Pulmonary artery endothelial cell (primary cell): ENCODE measurements around the gene PHOSPHO1. TPM values are rescaled to one million over a fixed set of nuclear protein-coding genes. Genes with fewer than 3 reads are reported as not detected.
"Not testable (repeated sequence)": the region's sequence is repeated elsewhere in the genome, so short reads cannot be mapped to it uniquely, and the experiment has no call there.

ENCODE experiments used
- DNase-seq: peaks from one replicate; pipeline ENCODE4 v3.0.0-alpha.2; 2011; ENCODE audit warnings: low read depth, low spot score
- total RNA-seq: library from RNA; depleted of rRNA; stranded (reverse); fragments of >200 nt; gene quantifications from 2 replicates; pipeline ENCODE4 v1.2.3, GENCODE V29; 2014

The PHOSPHO1 gene
- 0.07 and 0.18 TPM in 2 replicates for total RNA-seq

DNA sequence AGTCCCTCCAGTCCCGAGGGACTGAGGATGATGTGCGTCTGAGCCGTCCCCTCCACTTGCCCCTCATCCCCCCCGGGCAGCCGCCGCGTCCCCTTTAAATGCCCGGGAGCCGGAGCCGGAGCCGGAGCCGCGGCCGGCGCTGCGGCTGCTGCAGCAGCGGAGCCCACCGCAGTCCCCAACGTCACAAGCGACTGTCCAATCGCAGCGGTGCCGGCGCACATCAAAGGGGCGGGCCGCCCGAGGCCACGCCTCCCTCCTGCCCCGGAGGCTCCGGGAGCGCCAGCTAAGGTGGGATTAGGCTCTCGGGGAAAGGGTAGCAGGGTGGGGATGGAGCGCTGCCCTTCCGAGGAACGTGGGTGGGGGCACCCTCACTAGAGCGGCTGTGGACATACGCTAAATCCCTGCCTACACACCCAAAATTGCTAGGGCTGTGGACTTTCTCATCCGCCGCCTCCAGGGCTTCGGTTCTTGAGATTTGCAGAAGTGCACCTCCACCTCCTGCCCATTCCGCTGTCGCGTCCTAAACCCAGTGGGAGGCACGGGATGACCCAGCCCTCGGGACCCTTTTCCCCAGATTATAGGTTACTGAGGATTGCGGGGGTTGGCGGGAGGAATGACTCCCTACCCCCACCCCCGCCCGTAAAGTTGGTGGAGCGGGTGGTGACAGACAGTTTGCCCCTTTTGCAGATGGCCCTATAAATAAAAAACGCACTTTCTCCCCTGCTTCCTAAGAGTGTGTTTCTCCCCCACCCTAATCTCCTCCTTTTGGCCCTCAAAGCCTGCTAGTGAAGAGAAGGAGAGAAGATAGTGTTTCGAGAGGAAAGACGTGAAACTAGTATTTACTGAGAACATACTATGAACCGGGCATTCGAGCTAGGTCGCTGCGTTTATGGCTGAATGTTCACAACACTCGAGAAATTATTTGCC, at the start of gene PHOSPHO1:
TSS of gene PHOSPHO1 (minus strand) at position 152 of the 927 bp plus-strand sequence. CDS start 4,096 bp downstream, outside the sequence.
- peak; percentile 37 for DNase-seq

- no peak for DNase-seq
These were observed 49.5 kb upstream of the PHOSPHO1 start for GRCh38 chr17:49280061-49280460.

DNA sequence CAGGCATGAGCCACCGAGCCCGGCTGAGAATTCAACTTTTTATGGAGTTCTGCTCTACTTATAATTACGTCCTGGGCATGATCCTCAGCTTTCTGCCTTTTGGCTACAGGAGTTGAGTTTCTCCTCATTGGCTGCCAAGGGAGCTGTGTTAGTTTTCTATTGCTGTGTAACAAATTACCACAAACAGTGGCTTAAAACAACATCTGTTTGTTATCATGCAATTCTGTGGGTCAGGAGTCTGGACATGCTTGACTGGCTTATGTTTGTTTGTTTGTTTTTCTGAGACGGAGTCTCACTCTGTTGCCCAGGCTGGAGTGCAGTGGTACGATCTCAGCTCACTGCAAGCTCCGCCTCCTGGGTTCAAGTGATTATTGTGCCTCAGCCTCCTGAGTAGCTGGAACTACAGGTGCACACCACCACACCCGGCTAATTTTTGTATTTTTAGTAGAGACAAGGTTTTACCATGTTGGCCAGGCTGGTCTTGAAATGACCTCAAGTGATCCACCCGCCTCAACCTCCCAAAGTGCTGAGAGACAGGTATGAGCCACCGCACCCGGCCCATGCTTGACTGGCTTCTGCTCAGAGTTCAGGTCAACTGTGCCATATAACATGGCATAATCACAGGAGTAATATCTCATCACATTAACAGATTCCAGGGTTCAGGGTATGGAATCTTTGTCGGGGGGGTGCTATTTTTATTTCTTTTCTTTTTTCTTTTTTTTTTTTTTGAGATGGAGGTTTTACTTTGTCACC, 48.9 kb upstream of the PHOSPHO1 start:
- DNase-seq = not testable (repeated sequence)

GRCh38 chr17:49278076-49278475, 47.5 kb upstream of the PHOSPHO1 start:
- DNase-seq = no peak

- DNase-seq = no peak
These were observed 47.1 kb upstream of the PHOSPHO1 start for GRCh38 chr17:49277638-49278037.

DNA sequence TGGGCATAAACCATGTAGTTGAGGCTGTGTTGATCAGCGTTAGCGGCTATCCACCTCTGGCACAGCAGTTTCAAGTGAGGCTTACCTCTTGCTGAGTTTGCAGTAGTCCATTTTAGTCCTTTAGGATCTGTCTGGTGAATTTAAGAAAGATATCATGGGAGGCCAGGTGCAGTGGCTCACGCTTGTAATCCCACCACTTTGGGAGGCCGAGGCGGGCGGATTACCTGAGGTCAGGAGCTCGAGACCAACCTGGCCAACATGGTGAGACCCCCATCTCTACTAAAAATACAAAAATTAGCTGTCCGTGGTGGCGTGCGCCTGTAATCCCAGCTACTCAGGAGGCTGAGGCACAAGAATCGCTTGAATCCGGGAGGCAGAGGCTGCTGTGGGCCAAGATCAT, 45.4 kb upstream of the PHOSPHO1 start:
- DNase-seq = not testable (repeated sequence)

DNA sequence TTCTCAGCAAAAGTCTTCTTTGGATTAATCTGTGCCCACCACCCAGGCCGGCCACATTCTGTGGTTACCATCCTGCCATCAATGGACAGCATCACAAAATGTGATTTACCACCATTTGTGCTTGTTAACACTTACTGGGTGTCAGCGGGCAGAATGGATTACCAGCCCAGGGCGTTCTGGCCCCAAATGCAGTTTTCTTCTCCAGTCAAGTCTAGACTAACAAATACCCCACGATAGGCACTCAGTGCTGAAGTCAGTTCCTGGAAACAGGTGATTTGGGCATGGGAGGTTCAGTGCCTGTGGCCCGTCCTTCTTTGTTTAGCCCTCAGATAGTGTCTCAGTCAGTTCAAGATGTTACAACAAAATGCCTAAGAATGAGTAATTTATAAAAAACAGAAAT, 38.8 kb upstream of the PHOSPHO1 start:
- DNase-seq = no peak

DNA sequence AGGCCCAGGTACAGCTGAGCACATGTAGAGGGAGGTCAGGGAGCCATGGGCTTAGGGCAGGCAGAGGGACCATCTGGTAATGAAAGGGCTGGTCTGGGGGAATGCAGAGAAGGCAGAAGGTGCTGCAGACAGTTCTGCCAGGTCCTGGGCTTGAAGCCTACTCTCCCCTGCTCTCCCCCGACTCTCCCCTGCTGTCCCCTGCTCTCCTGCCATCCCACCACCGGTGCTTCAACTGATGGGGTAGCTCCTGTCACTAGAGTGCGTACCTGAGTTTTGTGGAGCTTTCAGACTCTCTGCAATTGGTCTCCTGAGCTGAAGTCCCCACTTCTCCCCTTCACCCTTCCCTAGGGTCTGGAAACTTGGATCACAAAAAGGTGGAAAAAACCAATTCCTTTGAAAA, 37.3 kb upstream of the PHOSPHO1 start:
- DNase-seq = no peak

GRCh38 chr17:49266233-49266632, 35.6 kb upstream of the PHOSPHO1 start:
- no peak for DNase-seq

DNA sequence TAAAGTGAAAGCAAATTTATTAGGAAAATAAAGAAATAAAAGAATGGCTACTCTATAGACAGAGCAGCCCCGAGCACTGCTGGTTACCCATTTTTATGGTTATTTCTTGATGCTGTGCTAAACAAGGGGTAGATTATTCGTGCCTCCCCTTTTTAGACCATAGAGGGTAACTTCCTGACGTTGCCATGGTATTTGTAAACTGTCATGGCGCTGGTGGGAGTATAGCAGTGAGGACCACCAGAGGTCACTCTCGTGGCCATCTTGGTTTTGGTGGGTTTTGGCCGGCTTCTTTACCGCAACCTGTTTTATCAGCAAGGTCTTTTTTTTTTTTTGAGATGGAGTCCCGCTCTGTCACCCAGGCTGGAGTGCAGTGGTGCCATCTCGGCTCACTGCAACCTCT, 31.0 kb upstream of the PHOSPHO1 start:
- not testable (repeated sequence) for DNase-seq

DNA sequence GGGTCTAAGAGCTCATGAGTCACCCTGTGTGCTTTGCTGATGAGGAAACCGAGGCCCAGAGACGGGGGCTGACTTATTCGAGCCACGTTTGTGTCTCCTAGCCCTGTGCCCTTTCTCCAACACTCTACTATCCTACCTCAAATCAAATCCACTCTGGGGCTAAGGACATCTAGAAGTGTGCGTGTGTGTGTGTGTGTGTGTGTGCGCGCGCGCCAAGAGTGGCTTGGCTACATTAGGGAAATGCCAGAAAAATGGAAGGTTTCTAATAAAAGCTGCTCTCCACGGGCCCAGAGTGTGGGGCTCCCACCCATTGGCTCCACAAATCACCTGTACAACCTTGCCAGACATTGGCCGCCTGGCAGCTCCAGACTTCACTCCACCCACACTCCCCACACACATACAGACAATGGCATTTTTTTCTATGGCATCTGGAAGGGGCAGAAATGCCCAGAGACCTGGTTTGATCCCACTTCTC, 30.3 kb upstream of the PHOSPHO1 start:
- DNase-seq = peak; percentile 64

DNA sequence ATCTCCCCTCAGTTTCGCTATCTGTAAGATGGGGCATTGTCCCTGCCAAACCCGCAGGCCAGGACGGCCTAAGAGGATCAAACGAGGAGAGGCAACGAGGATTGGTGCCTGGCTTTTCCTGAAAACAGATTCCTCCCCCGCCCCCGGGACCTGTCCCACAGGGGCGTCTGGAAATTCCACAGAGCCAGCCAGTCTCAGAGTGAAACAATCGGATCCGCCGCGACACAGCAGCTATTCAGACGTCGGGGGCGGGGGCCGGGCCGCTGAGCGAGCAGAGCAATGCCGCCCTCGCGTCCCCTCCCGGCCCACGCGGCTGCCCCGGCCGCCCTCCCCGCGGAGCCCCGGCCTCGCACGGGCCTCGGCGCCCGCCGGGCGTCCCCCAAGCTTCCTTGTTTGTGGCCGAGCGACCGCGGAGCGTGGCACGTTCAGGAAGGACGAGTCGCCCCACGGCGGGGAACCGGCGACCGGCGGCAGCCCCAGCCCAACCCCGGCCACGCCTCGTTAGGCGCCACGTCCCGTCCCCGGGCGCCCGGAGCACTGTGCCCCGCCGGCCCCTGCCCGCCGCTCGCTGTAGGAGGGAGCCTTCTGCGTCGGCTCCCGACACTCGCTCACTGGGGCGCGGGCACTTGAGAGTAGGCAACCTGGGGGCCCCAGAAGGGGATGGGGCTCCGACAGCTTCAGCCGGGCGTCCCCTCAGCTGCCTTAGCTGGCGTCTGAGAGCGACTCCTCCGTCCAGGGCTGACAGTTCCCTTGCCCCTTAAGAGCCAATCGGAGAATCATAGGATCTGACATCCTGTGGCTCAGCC, 29.6 kb upstream of the PHOSPHO1 start:
- peak; percentile 11 for DNase-seq

GRCh38 chr17:49259663-49260010, 29.1 kb upstream of the PHOSPHO1 start:
- no peak for DNase-seq

DNA sequence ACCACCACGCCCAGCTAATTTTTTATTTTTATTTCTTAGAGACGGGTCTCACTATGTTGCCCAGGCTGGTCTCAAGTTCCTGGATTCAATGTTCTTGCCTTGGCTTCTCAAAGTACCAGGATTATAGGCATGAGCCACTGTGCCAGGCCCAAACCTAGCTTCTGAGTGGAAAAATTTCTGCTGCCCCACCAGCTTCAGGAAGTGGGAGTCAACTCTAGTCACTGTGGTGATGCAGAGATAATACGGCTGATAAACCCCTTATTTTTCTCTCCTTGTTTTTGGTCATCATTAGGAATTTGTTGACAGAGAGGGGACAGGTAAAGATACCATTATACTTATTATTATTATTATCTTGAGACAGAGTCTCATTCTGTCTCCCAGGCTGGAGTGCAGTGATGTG, 27.8 kb upstream of the PHOSPHO1 start:
- DNase-seq = no peak

DNA sequence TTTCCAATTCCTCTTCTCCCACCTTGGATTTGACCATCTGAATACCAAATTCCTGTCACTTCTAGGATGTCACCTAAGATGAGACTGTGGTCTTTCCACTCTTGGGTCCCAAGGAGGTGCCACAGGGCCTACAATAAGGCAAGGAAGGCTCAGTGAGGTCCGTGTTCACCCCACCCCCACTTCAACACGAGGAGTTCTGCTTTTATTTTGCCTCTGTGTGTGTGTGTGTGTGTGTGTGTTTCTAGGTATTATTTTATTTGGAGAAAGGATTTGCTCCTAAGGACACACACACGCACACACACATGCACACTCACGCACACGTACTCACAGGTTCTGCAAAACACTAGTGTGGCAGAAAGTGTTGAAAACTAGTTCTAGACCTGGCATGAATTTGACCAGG, 24.5 kb upstream of the PHOSPHO1 start:
- DNase-seq = no peak

GRCh38 chr17:49254066-49254465, 23.5 kb upstream of the PHOSPHO1 start:
- no peak for DNase-seq

GRCh38 chr17:49252148-49252695, 21.6 kb upstream of the PHOSPHO1 start:
- DNase-seq = no peak

- no peak for DNase-seq
These were observed 19.4 kb upstream of the PHOSPHO1 start for GRCh38 chr17:49249890-49250522.

GRCh38 chr17:49249292-49249794, 18.8 kb upstream of the PHOSPHO1 start:
- no peak for DNase-seq

- DNase-seq = no peak
These were observed 17.4 kb upstream of the PHOSPHO1 start for GRCh38 chr17:49247944-49248343.

DNA sequence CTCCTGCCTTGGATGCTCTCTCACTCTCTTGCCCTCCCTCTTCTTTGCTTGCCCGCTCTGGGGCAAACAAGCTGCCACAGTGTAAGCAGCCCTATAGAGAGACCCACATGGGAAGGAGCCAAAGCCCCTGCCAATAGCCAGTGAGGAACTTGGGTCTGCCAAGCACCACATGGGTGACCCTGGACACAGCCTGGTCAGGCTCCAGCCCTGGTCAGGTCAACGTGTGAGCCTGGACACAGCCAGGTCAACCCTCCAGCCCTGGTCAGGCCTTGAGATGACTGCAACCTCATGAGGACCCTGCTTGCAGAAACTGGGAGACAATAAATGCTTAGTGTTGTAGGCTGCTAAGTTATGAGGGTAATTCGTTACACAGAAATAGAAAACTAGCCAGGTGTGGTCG, 14.3 kb upstream of the PHOSPHO1 start:
- DNase-seq = no peak
